Testis (tissue), 2 donors: ENCODE results near the gene TRIM38.

Experiments
- POLR2A ChIP-seq: fragments of 450-650 bp; IDR thresholded peaks from one replicate; pipeline ENCODE4 v1.6.1; 2017; ENCODE audit warnings: antibody characterized with exemption, mild to moderate bottlenecking, moderate library complexity
- TF ChIP-seq, protein P1 (sequence below), 3 experiments: fragments of 450-650 bp in 2 of 3; fragments of 200-600 bp in 1 of 3; sonication (generic) in 1 of 3; IDR thresholded peaks; one replicate each; pipeline ENCODE4 v1.5.1; 2016 to 2019; ENCODE audit warnings: antibody characterized with exemption in 3 of 3, mild to moderate bottlenecking in 2 of 3, moderate library complexity in 1 of 3

DNA sequence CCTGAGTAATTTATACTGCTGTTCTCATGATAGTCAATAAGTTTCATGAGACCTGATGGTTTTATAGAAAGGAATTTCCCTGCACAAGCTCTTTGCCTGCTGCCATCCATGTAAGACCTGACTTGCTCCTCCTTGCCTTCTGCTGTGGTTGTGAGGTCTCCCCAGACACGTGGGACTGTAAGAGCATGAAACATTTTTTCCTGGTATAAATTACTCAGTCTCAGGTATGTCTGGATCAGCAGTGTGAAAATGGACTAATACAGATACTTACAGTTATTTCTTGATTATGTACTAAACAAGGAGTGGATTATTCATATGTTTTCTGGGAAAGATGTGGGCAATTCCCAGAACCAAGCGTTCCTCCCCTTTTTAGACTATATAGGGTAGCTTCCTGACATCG, 1.9 kb upstream of the TRIM38 start:
- TF ChIP-seq, protein P1, sequence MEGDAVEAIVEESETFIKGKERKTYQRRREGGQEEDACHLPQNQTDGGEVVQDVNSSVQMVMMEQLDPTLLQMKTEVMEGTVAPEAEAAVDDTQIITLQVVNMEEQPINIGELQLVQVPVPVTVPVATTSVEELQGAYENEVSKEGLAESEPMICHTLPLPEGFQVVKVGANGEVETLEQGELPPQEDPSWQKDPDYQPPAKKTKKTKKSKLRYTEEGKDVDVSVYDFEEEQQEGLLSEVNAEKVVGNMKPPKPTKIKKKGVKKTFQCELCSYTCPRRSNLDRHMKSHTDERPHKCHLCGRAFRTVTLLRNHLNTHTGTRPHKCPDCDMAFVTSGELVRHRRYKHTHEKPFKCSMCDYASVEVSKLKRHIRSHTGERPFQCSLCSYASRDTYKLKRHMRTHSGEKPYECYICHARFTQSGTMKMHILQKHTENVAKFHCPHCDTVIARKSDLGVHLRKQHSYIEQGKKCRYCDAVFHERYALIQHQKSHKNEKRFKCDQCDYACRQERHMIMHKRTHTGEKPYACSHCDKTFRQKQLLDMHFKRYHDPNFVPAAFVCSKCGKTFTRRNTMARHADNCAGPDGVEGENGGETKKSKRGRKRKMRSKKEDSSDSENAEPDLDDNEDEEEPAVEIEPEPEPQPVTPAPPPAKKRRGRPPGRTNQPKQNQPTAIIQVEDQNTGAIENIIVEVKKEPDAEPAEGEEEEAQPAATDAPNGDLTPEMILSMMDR (IDR thresholded peaks at IDR 0.05), result no peak
- no peak for TF ChIP-seq POLR2A
